H9 (cell line): ENCODE data around the gene OPHN1. TPM values are rescaled to one million over a fixed set of nuclear protein-coding genes. Genes with fewer than 3 reads are reported as not detected.

Experiments
- DNase-seq: peaks from one replicate; pipeline ENCODE4 v3.0.0-alpha.2; 2017
- H2AFZ ChIP-seq: one replicate; pipeline ENCODE4 v1.6.1; 2013; ENCODE audit warnings: mild to moderate bottlenecking, low read length, control low read depth, moderate library complexity
- H2AK5ac ChIP-seq: 2 replicates; pipeline ENCODE4 v1.6.1; 2013; ENCODE audit warnings: low read length, control low read depth, mixed read lengths; ENCODE audit not compliant: insufficient read length
- H2BK120ac ChIP-seq: one replicate; pipeline ENCODE4 v1.6.1; 2013; ENCODE audit warnings: low read depth, mild to moderate bottlenecking, low read length, control low read depth, inconsistent platforms; ENCODE audit not compliant: poor library complexity, severe bottlenecking
- H2BK12ac ChIP-seq: 2 replicates; pipeline ENCODE4 v1.6.1; 2013; ENCODE audit warnings: low read length, control low read depth, mixed read lengths, low read depth; ENCODE audit not compliant: insufficient read length
- H2BK15ac ChIP-seq: 2 replicates; pipeline ENCODE4 v1.6.1; 2013; ENCODE audit warnings: low read depth, low read length, control low read depth
- H2BK20ac ChIP-seq: one replicate; pipeline ENCODE4 v1.6.1; 2013; ENCODE audit warnings: low read depth, mild to moderate bottlenecking, low read length, control low read depth, inconsistent platforms; ENCODE audit not compliant: poor library complexity, severe bottlenecking
- H2BK5ac ChIP-seq: 2 replicates; pipeline ENCODE4 v1.6.1; 2013; ENCODE audit warnings: low read length, control low read depth, mixed read lengths; ENCODE audit not compliant: insufficient read length
- H3K14ac ChIP-seq: 2 replicates; pipeline ENCODE4 v1.6.1; 2013; ENCODE audit warnings: low read length, control low read depth; ENCODE audit not compliant: insufficient read depth
- H3K18ac ChIP-seq: 2 replicates; pipeline ENCODE4 v1.6.1; 2013; ENCODE audit warnings: low read depth, mild to moderate bottlenecking, mixed read lengths, low read length, control low read depth; ENCODE audit not compliant: insufficient read length
- H3K23ac ChIP-seq: 2 replicates; pipeline ENCODE4 v1.6.1; 2013; ENCODE audit warnings: low read length, control low read depth, mixed read lengths, low read depth; ENCODE audit not compliant: insufficient read length
- H3K23me2 ChIP-seq: 2 replicates; pipeline ENCODE4 v1.6.1; 2013; ENCODE audit warnings: low read depth, mild to moderate bottlenecking, mixed read lengths, low read length, control low read depth; ENCODE audit not compliant: insufficient read length, poor library complexity, severe bottlenecking
- H3K27ac ChIP-seq: 2 replicates; pipeline ENCODE4 v1.5.1; 2013; ENCODE audit warnings: low read length, control low read depth, mixed read lengths, low read depth; ENCODE audit not compliant: insufficient read length
- H3K27me3 ChIP-seq: 2 replicates; pipeline ENCODE4 v1.6.1; 2013; ENCODE audit warnings: low read length, control low read depth, inconsistent platforms; ENCODE audit not compliant: insufficient read depth
- H3K4ac ChIP-seq: 2 replicates; pipeline ENCODE4 v1.6.1; 2013; ENCODE audit warnings: low read depth, mild to moderate bottlenecking, control low read depth, inconsistent platforms, low read length, moderate library complexity
- H3K4me1 ChIP-seq: 2 replicates; pipeline ENCODE4 v1.6.1; 2013; ENCODE audit warnings: low read length, control low read depth, inconsistent platforms; ENCODE audit not compliant: insufficient read depth
- H3K4me2 ChIP-seq: 2 replicates; pipeline ENCODE4 v1.6.1; 2013; ENCODE audit warnings: low read length, control low read depth, mixed read lengths; ENCODE audit not compliant: insufficient read length, insufficient read depth
- H3K56ac ChIP-seq: 2 replicates; pipeline ENCODE4 v1.6.1; 2013; ENCODE audit warnings: low read depth, mild to moderate bottlenecking, mixed read lengths, low read length, control low read depth; ENCODE audit not compliant: insufficient read length
- H3K79me1 ChIP-seq: 2 replicates; pipeline ENCODE4 v1.6.1; 2013; ENCODE audit warnings: low read depth, mild to moderate bottlenecking, moderate library complexity, low read length, control low read depth, inconsistent platforms; ENCODE audit not compliant: insufficient read depth, poor library complexity, severe bottlenecking
- H3K79me2 ChIP-seq: 2 replicates; pipeline ENCODE4 v1.6.1; 2013; ENCODE audit warnings: low read length, control low read depth, inconsistent platforms; ENCODE audit not compliant: insufficient read depth
- H3K9ac ChIP-seq: 2 replicates; pipeline ENCODE4 v1.6.1; 2013; ENCODE audit warnings: low read length, control low read depth, mixed read lengths; ENCODE audit not compliant: insufficient read length; ENCODE audit errors: extremely low read depth
- H3K9me3 ChIP-seq: one replicate; pipeline ENCODE4 v1.6.1; 2013; ENCODE audit warnings: low read depth, low read length, inconsistent platforms; ENCODE audit not compliant: control insufficient read depth
- H3T11ph ChIP-seq: one replicate; pipeline ENCODE4 v1.6.1; 2013; ENCODE audit warnings: mild to moderate bottlenecking, low read length, control low read depth, inconsistent platforms
- H4K20me1 ChIP-seq: one replicate; pipeline ENCODE4 v1.6.1; 2013; ENCODE audit not compliant: control insufficient read depth, insufficient read length, insufficient read depth
- H4K5ac ChIP-seq: 2 replicates; pipeline ENCODE4 v1.6.1; 2013; ENCODE audit warnings: low read depth, mild to moderate bottlenecking, mixed read lengths, low read length, control low read depth; ENCODE audit not compliant: insufficient read length
- H4K8ac ChIP-seq: replicated peaks from 2 replicates; pipeline ENCODE4 v1.6.1; 2013; ENCODE audit warnings: low read length, control low read depth, mixed read lengths, low read depth; ENCODE audit not compliant: insufficient read length
- H4K91ac ChIP-seq: 2 replicates; pipeline ENCODE4 v1.6.1; 2013; ENCODE audit warnings: low read depth, mild to moderate bottlenecking, moderate library complexity, mixed read lengths, low read length, control low read depth; ENCODE audit not compliant: insufficient read length
- H3K27ac Mint-ChIP-seq, 3 experiments: 2 replicates in 2 of 3; 3 replicates in 1 of 3; pipeline ENCODE4 v1.8.0; 2020 to 2021; ENCODE audit warnings: mixed read lengths in 3 of 3, mild to moderate bottlenecking in 1 of 3, moderate library complexity in 1 of 3
- H3K27me3 Mint-ChIP-seq: 2 replicates; pipeline ENCODE4 v1.8.0; 2021; ENCODE audit warnings: low read depth, mild to moderate bottlenecking, moderate library complexity, mixed read lengths
- H3K36me3 Mint-ChIP-seq, 3 experiments: 2 replicates in 2 of 3; 3 replicates in 1 of 3; pipeline ENCODE4 v1.8.0; 2020 to 2021; ENCODE audit warnings: low read depth in 3 of 3, mixed read lengths in 3 of 3; ENCODE audit not compliant: insufficient read depth in 1 of 3
- H3K4me1 Mint-ChIP-seq, 2 experiments: 2 replicates each; pipeline ENCODE4 v1.8.0; 2020; ENCODE audit warnings: mixed read lengths in 2 of 2
- H3K4me3 Mint-ChIP-seq, 2 experiments: 2 replicates in 1 of 2; 3 replicates in 1 of 2; pipeline ENCODE4 v1.8.0; 2020 to 2021; ENCODE audit warnings: mild to moderate bottlenecking in 2 of 2, mixed read lengths in 2 of 2, moderate library complexity in 1 of 2
- H3K9me3 Mint-ChIP-seq, 2 experiments: 2 replicates in 1 of 2; 3 replicates in 1 of 2; pipeline ENCODE4 v1.8.0; 2020; ENCODE audit warnings: mild to moderate bottlenecking in 2 of 2, mixed read lengths in 2 of 2, moderate library complexity in 1 of 2
- CTCF ChIP-seq: fragments of 200-600 bp; sonication (generic); conservative IDR thresholded peaks from 3 replicates; pipeline ENCODE4 v1.8.0; 2021; ENCODE audit warnings: antibody characterized with exemption, mild to moderate bottlenecking
- WGBS: extraction: QIAGEN DNeasy Blood & Tissue Kit; methylation state at CpG from one replicate; pipeline ENCODE4 v1.1.7; 2013; ENCODE audit warnings: missing lambda C conversion rate, low lambda C conversion rate, mixed read lengths; ENCODE audit not compliant: insufficient read length; ENCODE audit errors: extremely low coverage; 5-methylcytosine and 5-hydroxymethylcytosine counted together
- total RNA-seq: library from RNA; stranded (reverse); gene quantifications from 2 replicates; pipeline ENCODE4 v1.2.1, GENCODE V29; 2021

Gene OPHN1
- total RNA-seq, 1 experiment from 2014 or later: 1.5 TPM

GRCh38 chrX:68121371-68121770 lies 311.9 kb downstream of the OPHN1 start:
- no peaks in the 10 kb centered on the region for H3K79me1 ChIP-seq
- TF ChIP-seq CTCF: no peak
- no peak overlapping the region for H3K4me2 ChIP-seq
- H3K18ac ChIP-seq: no peak overlapping the region
- no peak overlapping the region for H3K27ac ChIP-seq
- peaks cover 24% of the 10 kb centered on the region for H3K9me3 ChIP-seq
- H3K4me1 Mint-ChIP-seq: peaks cover 3 to 9% of the 10 kb centered on the region in 2 experiments; a peak in 3 of 4 replicates
- H4K5ac ChIP-seq: no peak overlapping the region
- no peak overlapping the region for H2AK5ac ChIP-seq
- H4K91ac ChIP-seq: no peak overlapping the region
- no peak overlapping the region for H4K8ac ChIP-seq
- H3K9ac ChIP-seq: no peak overlapping the region
- H2BK12ac ChIP-seq: no peak overlapping the region
- H3K79me2 ChIP-seq: no peaks in the 10 kb centered on the region
- H3K23ac ChIP-seq: no peak overlapping the region
- no peak overlapping the region for H2BK20ac ChIP-seq
- no peak overlapping the region for H3T11ph ChIP-seq
- H2BK120ac ChIP-seq: no peak overlapping the region
- H2AFZ ChIP-seq: no peak overlapping the region
- no peak overlapping the region for H3K27ac Mint-ChIP-seq
- no peak overlapping the region for H3K14ac ChIP-seq
- H3K56ac ChIP-seq: no peak overlapping the region
- WGBS: no CpG with 5 or more reads among the region's 1 CpG
- no peak overlapping the region for H3K4me3 Mint-ChIP-seq
- H3K36me3 Mint-ChIP-seq: no peaks in the 10 kb centered on the region
- H4K20me1 ChIP-seq: no peaks in the 10 kb centered on the region
- H2BK15ac ChIP-seq: no peak overlapping the region
- no peaks in the 10 kb centered on the region for H3K27me3 Mint-ChIP-seq
- H3K9me3 Mint-ChIP-seq: peaks cover 18 to 24% of the 10 kb centered on the region in 2 experiments
- DNase-seq: no peak
- no peak overlapping the region for H3K4ac ChIP-seq
- no peak overlapping the region for H2BK5ac ChIP-seq
- H3K23me2 ChIP-seq: no peaks in the 10 kb centered on the region
- H3K27me3 ChIP-seq: no peaks in the 10 kb centered on the region
- no peaks in the 10 kb centered on the region for H3K4me1 ChIP-seq
